HCT116 (cell line): Measurements from ENCODE around the gene CELF4.

Experiments
- EGR1 ChIP-seq: IDR thresholded peaks from 2 replicates; pipeline ENCODE4 v1.6.1; 2012; ENCODE audit warnings: low read depth
- EZH2 ChIP-seq: fragments of 200-600 bp; sonication (generic); IDR thresholded peaks from 2 replicates; pipeline ENCODE4 v1.6.1; 2017; ENCODE audit warnings: antibody characterized with exemption, mixed run types
- FOSL1 ChIP-seq: IDR thresholded peaks from 2 replicates; pipeline ENCODE4 v1.6.1; 2012; ENCODE audit warnings: low read depth
- JUND ChIP-seq: IDR thresholded peaks from 2 replicates; pipeline ENCODE4 v1.6.1; 2012
- POLR2A ChIP-seq: IDR thresholded peaks from 2 replicates; pipeline ENCODE4 v1.7.0; 2011; ENCODE audit warnings: borderline replicate concordance; ENCODE audit not compliant: insufficient read depth, insufficient read length; ENCODE audit errors: extremely low read depth
- POLR2AphosphoS5 ChIP-seq: IDR thresholded peaks from 2 replicates; pipeline ENCODE4 v1.6.1; 2011; ENCODE audit warnings: mild to moderate bottlenecking, low read depth, low read length, moderate library complexity
- SIN3A ChIP-seq: IDR thresholded peaks from 2 replicates; pipeline ENCODE4 v1.6.1; 2012; ENCODE audit warnings: low read depth
- YY1 ChIP-seq: IDR thresholded peaks from 2 replicates; pipeline ENCODE4 v1.6.1; 2011; ENCODE audit warnings: low read length, low read depth, moderate library complexity, mild to moderate bottlenecking; ENCODE audit not compliant: insufficient replicate concordance; ENCODE audit errors: extremely low read depth
- ZNF274 ChIP-seq: fragments of 200-500 bp; sonication (Bioruptor generic); IDR thresholded peaks from 2 replicates; pipeline ENCODE4 v1.6.1; 2014; ENCODE audit warnings: mild to moderate bottlenecking, low read depth, low read length, inconsistent platforms
- TF ChIP-seq, protein P1 (sequence below), 3 experiments: fragments of 200-600 bp in 1 of 3; sonication (generic) in 1 of 3; IDR thresholded peaks in 2 of 3; conservative IDR thresholded peaks in 1 of 3; 2 replicates each; pipeline ENCODE4 v1.5.1; 2012 to 2017; ENCODE audit warnings: low read depth in 2 of 3, low read length in 2 of 3, antibody characterized with exemption in 1 of 3, borderline replicate concordance in 1 of 3, control low read depth in 1 of 3, mild to moderate bottlenecking in 1 of 3, mixed read lengths in 1 of 3, mixed run types in 1 of 3, moderate library complexity in 1 of 3; ENCODE audit not compliant: insufficient read depth in 1 of 3

DNA sequence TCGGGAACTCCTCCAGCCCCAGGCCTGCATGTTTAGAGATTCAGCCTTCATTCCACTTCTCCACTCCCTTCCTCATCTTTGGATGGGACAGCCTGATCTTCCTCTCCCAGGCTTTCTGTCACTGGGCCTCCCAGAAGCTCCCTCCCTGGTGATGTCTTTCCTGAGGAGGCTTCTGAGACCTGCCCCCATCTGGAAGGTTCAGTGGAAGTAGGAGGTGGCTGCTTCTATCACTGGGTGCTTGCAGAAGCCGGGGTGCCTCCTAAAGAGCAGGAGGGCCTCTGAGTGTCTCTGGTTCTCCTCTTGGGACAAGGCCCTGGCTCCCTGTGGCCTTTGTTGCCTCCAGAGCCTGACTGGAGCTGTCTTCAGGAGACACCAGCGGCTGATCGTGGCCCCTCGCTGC, 108.7 kb downstream of the CELF4 start:
- TF ChIP-seq FOSL1 (no peak), EGR1 (no peak), POLR2A (no peak), POLR2AphosphoS5 (no peak), ZNF274 (no peak), JUND (no peak), EZH2 (no peak), YY1 (no peak), SIN3A (no peak)
- TF ChIP-seq, protein P1, sequence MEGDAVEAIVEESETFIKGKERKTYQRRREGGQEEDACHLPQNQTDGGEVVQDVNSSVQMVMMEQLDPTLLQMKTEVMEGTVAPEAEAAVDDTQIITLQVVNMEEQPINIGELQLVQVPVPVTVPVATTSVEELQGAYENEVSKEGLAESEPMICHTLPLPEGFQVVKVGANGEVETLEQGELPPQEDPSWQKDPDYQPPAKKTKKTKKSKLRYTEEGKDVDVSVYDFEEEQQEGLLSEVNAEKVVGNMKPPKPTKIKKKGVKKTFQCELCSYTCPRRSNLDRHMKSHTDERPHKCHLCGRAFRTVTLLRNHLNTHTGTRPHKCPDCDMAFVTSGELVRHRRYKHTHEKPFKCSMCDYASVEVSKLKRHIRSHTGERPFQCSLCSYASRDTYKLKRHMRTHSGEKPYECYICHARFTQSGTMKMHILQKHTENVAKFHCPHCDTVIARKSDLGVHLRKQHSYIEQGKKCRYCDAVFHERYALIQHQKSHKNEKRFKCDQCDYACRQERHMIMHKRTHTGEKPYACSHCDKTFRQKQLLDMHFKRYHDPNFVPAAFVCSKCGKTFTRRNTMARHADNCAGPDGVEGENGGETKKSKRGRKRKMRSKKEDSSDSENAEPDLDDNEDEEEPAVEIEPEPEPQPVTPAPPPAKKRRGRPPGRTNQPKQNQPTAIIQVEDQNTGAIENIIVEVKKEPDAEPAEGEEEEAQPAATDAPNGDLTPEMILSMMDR (IDR thresholded peaks at IDR 0.05 in 2 of 3, conservative IDR thresholded peaks at IDR 0.05 in 1 of 3; ENCODE audit: borderline replicate concordance in 1 of 3, insufficient read depth in 1 of 3, low read depth in 2 of 3, low read length in 2 of 3): no peak
